Measurements from ENCODE around the gene STAB2.
"Not testable (repeated sequence)": the region's sequence is repeated elsewhere in the genome, so short reads cannot be mapped to it uniquely, and the experiment has no call there.

STAB2 gene

DNA sequence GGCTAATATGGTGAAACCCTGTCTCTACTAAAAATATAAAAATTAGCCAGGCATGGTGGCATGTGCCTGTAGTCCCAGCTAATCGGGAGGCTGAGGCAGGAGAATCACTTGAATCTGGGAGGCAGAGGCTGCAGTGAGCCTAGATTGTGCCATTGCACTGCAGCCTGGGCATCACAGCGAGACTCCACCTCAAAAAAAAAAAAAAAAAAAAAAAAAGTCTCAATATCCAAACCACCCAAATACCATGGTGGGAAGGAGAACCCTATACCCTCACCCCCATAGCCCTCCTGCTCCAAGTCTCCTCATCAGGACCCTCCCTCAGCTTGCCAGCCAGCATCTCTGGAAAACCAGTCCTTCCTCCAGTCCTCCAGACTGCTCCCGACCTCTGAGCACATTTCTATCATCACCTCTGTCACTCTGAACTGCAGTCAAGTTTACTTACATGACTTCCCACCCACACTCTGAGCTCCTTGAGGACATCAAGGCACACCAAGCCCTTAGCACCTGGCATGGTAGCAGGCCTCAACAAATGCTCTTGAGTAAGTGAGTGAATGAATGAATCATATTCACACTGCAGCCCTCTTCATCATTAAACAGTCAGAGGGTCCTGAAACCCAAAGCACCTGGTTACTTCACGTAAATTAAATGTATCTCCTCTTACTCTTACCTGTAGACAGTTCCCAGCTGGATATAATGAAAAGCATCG, 218.7 kb downstream of the STAB2 start:
- DNase-seq (ENCODE audit: low spot score) = no peak
- TF ChIP-seq, protein P1, sequence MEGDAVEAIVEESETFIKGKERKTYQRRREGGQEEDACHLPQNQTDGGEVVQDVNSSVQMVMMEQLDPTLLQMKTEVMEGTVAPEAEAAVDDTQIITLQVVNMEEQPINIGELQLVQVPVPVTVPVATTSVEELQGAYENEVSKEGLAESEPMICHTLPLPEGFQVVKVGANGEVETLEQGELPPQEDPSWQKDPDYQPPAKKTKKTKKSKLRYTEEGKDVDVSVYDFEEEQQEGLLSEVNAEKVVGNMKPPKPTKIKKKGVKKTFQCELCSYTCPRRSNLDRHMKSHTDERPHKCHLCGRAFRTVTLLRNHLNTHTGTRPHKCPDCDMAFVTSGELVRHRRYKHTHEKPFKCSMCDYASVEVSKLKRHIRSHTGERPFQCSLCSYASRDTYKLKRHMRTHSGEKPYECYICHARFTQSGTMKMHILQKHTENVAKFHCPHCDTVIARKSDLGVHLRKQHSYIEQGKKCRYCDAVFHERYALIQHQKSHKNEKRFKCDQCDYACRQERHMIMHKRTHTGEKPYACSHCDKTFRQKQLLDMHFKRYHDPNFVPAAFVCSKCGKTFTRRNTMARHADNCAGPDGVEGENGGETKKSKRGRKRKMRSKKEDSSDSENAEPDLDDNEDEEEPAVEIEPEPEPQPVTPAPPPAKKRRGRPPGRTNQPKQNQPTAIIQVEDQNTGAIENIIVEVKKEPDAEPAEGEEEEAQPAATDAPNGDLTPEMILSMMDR (IDR thresholded peaks at IDR 0.05; ENCODE audit: extremely low read depth, missing control alignments) = no peak

DNA sequence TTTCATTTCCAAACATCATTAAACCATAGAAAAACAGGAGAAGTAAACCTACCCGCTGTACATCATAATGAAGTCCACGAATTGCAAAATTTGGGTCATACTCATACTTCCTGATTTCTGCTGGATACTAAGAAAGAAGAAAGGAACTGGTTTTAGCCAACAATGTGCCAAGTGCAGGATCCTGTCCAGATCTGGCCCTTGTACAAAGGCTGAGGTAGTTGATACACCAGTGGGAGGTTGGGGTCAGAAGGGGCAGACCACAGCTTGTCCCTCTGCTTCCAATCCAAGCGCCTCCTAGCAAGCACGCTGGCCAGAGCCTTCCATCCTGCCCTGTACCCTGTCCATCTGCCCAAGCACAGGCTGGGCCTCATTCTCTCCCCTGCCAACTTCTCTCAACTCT, 219.7 kb downstream of the STAB2 start:
- TF ChIP-seq, protein P1 (IDR thresholded peaks at IDR 0.05; ENCODE audit: extremely low read depth, missing control alignments) = no peak
- no peak for DNase-seq (ENCODE audit: low spot score)

DNA sequence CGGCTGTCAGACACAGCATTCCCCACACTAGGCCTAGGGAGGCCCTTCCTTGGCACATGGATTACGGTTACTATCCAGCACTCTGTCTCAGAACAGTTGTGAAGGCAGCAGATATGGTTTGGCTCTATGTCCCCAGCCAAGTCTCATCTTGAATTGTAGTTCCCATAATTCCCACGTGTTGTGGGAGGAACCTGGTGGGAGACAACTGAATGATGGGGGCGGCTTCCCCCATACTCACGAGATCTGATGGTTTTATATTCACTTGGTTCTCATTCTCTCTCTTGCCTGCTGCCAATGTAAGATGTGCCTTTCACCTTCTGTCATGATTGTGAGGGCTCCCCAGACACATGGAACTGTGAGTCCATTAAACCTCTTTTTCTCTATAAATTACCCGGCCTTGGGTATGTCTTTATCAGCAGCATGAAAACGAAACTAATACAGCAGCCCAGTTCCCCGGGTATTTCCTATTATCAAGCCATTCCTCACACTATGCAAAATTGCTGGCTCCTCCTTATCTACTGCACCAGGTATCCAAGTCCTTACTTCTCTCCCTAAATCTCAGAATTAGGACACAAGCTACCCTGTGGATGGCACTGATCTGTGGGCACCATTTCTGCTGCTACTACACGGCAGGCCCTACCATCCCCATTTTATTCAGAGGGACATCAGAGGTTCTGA, 220.6 kb downstream of the STAB2 start:
- no peak for DNase-seq (ENCODE audit: low spot score)
- TF ChIP-seq, protein P1 (IDR thresholded peaks at IDR 0.05; ENCODE audit: extremely low read depth, missing control alignments) = no peak

DNA sequence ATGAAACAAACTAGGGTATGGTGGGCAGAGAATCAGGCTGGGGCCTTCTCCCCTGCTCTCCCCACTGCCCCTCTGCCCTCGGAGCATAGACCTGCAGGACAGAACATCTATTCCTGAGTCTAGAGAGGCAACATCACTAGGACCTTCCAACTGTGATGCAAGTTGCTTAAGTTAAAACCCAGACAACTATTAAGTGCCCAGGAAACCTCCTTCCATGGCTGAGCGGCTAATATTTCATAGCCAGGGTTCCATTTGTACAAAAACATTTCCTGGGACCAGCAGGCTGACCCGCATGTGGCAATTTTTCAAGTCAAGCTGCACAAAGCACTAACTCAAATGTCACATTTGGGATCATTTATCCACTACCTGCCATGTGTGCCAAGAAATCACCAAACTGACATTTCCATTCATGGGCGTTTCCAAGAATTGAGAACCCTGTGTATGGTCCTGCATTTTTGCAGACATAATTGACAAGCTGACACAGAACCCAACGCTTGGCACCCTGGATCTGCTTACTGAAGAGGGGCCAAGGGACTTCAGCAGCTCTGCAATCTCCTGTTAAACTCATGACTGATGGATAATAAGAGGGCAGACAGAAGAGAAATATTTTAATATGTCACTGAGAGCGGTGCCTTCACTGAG, 221.3 kb downstream of the STAB2 start:
- TF ChIP-seq, protein P1 (IDR thresholded peaks at IDR 0.05; ENCODE audit: extremely low read depth, missing control alignments) = no peak
- DNase-seq (ENCODE audit: low spot score) = no peak

DNA sequence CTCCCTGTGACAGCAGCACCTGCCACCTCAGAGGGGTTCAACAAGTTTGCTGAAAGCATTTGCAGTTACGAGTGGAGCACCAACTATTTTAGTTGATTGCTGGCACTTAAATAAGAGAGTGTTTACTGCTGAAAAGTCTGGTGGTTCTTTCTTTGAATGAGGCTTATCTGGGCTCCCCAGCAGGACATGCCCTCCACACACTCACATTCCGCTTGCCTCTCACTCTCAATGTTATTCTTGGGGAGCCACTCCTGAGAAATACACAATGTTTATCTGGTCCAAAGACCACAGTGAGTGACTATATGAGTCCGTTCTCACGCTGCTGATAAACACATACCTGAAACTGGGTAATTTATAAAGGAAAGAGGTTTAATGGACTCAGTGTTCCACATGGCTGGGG, 222.1 kb downstream of the STAB2 start:
- no peak for DNase-seq (ENCODE audit: low spot score)
- TF ChIP-seq, protein P1 (IDR thresholded peaks at IDR 0.05; ENCODE audit: extremely low read depth, missing control alignments) = no peak

DNA sequence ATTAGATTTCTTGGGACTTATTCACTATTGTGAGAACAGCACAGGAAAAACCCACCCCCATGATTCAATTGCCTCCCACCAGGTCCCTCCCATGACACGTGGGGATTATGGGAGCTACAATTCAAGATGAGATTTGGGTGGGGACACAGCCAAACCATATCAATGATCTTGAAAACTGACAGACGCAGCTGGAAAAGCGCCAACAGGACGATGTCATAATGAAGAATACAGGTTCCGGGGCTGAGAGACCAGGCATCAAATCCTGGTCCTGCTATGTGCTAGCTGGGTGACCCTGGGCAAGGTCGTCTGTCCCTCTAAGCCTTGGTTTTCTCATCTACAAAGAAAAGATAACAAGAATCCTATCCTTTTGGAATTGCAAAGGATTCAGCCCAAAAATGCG, 222.6 kb downstream of the STAB2 start:
- DNase-seq (ENCODE audit: low spot score) = not testable (repeated sequence)

DNA sequence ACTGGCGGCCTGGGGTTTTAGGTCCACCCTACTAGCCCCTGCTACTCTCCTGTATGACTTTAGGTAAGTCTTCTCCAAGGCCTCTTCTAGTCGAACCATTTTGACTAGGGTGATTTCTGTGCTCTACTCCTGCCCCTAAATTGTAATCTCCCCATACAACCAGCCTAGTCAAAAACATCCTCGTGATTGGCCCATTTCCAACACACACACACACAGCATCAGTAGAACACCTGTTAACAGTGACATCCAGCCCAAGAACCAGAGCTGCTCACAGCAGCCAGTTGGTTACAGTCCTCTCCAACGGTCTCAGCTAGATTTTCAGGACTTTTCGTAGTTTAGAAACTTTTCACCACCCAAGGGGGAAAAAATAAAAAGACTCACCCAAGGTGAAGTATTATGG, 223.0 kb downstream of the STAB2 start:
- TF ChIP-seq, protein P1 (IDR thresholded peaks at IDR 0.05; ENCODE audit: extremely low read depth, missing control alignments) = no peak
- no peak for DNase-seq (ENCODE audit: low spot score)
